ENCODE results near the gene MYO5C.

The MYO5C gene

DNA sequence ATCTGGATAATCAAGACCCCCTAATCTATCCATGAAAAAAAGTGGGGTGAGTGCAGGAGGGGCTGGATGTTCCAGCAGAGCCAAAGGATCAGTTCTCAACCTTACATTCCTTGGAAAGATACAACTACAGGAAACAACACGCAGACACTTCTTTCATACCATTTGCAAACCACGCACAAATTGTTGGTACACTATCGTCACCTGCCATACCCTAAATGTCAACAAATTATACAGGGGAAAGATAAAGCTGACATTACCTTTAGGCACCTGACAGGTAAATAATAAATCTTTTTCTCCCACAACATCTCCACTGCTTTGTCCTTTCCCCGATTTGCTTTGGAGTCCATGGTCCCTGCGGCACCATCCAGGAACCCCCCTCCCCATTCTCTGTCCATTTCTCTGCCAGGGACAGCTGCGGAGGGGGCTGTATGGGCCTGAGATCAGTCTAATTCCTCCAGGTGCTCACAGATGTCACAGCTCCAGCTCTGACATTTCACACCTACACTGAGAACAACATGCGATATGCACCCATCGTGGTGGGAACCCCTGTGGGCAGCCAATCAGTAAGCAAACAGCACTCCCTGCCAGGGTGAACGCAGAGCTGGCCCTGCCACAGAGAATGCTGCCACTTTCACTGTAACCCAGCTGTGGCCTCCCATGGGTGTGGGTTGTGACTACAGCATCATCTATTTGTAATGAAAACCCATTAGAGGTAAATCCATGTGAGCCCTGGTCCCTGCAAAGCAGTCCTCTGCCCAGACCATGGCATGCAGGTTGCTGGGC lies 145.4 kb downstream of the MYO5C start:
- TF ChIP-seq CTCF (IDR thresholded peaks at IDR 0.05; ENCODE audit: control insufficient read depth, insufficient read depth, low read depth, low read length, missing control alignments): no peak
- H3K4me3 ChIP-seq (ENCODE audit: control insufficient read depth, low read depth, low read length): no peak overlapping the region
- no peak for DNase-seq (ENCODE audit: low read depth)

DNA sequence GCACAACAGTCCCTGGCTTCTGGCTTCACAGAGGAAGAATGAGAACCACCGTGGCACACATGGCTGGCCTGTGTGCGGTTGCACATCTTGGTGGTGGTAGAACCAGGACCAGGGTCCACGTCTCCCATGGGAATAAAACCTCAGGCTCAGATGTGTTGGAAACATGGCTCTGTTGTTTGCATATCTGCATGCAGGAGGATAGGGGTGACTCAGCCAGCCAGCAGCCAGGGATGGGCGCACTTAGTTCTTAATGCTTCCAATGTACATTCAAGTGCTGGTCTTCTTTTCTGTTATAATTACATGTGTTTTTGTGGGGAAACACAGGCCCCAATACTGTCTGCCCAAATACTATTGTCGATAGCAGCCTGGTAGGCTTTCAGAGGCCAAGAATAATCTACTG lies 147.2 kb downstream of the MYO5C start:
- no peak for DNase-seq (ENCODE audit: low read depth)
- no peak overlapping the region for H3K4me3 ChIP-seq (ENCODE audit: control insufficient read depth, low read depth, low read length)
- no peak for TF ChIP-seq CTCF (IDR thresholded peaks at IDR 0.05; ENCODE audit: control insufficient read depth, insufficient read depth, low read depth, low read length, missing control alignments)

GRCh38 chr15:52146776-52147175 lies 148.8 kb downstream of the MYO5C start:
- no peak overlapping the region for H3K4me3 ChIP-seq (ENCODE audit: control insufficient read depth, low read depth, low read length)
- no peak for DNase-seq (ENCODE audit: low read depth)
- no peak for TF ChIP-seq CTCF (IDR thresholded peaks at IDR 0.05; ENCODE audit: control insufficient read depth, insufficient read depth, low read depth, low read length, missing control alignments)

DNA sequence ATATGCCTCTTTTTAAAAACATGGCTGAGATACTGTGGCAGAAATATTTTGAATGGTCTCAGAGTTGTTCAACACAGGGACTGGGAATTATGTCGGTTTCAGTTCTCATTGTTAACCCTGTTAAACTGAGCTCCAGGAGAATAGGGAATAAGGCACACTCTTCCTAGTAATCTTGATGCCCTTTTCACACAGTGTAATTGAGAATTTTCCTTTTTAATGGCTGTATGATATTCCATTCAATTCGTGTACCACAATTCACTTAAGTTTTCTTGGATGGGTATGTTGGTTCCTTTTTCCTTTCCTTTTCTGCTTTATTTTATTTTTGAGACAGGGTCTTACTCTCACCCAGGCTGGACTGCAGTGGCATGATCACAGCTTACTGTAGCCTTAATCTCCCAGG lies 149.3 kb downstream of the MYO5C start:
- DNase-seq (ENCODE audit: low read depth): no peak
- no peak for TF ChIP-seq CTCF (IDR thresholded peaks at IDR 0.05; ENCODE audit: control insufficient read depth, insufficient read depth, low read depth, low read length, missing control alignments)
- H3K4me3 ChIP-seq (ENCODE audit: control insufficient read depth, low read depth, low read length): no peak overlapping the region

DNA sequence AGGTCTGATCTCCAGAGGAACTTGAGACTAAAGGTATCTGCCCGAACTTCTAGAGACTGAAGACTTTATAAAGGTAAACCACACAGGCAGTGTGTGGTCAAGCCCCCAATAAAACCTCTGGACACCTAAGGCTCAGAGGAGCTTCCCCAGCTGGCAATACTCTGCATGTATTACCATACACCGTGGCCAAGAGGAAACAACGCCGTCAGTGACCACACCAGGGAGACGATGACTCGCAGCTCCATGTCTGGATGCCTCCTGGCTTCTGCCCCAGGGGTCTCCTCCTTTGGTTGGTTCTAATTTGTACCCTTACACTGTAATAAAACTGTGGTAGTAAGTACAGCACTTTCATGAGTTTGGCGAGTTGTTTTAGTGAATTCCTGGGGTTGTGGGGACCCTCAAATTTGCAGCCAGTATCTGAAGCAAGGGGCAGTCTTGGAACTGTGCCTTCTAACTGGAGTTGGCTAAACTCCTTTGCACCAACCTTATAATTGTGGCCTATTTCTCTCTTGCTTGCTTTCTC lies 150.9 kb downstream of the MYO5C start:
- no peak overlapping the region for H3K4me3 ChIP-seq (ENCODE audit: control insufficient read depth, low read depth, low read length)
- TF ChIP-seq CTCF (IDR thresholded peaks at IDR 0.05; ENCODE audit: control insufficient read depth, insufficient read depth, low read depth, low read length, missing control alignments): no peak
- DNase-seq (ENCODE audit: low read depth): no peak

- no peak for TF ChIP-seq CTCF (IDR thresholded peaks at IDR 0.05; ENCODE audit: control insufficient read depth, insufficient read depth, low read depth, low read length, missing control alignments)
Observed at GRCh38 chr15:52143873-52144272, 151.7 kb downstream of the MYO5C start.

More at GRCh38 chr15:52143873-52144272, 151.7 kb downstream of the MYO5C start:
- H3K4me3 ChIP-seq (ENCODE audit: control insufficient read depth, low read depth, low read length): no peak overlapping the region
- DNase-seq (ENCODE audit: low read depth): peak; percentile 81
